ENCODE results near the gene COLEC12. TPM values are rescaled to one million over a fixed set of nuclear protein-coding genes. Genes with fewer than 3 reads are reported as not detected.
"Not testable (repeated sequence)": the region's sequence is repeated elsewhere in the genome, so short reads cannot be mapped to it uniquely, and the experiment has no call there.

The COLEC12 gene
- total RNA-seq, 3 donors from 2014 or later, result 11.7 to 57.3 (median 14.7) TPM

DNA sequence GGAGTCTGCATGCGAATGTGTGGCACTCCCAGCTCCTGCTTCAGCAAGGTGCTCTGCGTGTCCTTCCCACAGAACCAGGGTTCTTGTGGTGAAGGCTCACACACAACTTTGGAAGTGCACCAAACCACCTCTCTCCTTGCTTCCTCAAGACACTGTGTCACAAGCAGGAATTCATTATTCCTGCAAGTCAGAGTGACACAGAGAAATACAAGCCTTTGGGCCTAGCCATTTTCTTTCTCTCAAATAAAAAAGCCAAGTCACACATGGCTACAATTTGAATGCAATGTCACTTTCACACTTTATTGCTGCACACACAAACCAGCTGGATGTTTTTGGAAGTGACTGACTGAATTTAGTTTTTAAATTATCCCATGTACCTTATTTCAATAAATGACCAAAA is 202.6 kb downstream of the COLEC12 start:
- intact Hi-C loops (cut with DNase I; ENCODE audit: low total_unique reads), result no loop called here
- Histone ChIP-seq H3K27me3 (no peaks in the 10 kb centered on the region), H3K9me3 (no peaks in the 10 kb centered on the region), H3K4me3 (no peak overlapping the region), H3K36me3 (no peaks in the 10 kb centered on the region), H3K27ac (no peak overlapping the region), H3K4me1 (no peaks in the 10 kb centered on the region)
- DNase-seq (ENCODE audit: low spot score in 2 of 2), result no peak
- TF ChIP-seq POLR2A (IDR thresholded peaks at IDR 0.05) (no peak), POLR2AphosphoS5 (IDR thresholded peaks at IDR 0.05) (no peak)
- TF ChIP-seq, protein P1, sequence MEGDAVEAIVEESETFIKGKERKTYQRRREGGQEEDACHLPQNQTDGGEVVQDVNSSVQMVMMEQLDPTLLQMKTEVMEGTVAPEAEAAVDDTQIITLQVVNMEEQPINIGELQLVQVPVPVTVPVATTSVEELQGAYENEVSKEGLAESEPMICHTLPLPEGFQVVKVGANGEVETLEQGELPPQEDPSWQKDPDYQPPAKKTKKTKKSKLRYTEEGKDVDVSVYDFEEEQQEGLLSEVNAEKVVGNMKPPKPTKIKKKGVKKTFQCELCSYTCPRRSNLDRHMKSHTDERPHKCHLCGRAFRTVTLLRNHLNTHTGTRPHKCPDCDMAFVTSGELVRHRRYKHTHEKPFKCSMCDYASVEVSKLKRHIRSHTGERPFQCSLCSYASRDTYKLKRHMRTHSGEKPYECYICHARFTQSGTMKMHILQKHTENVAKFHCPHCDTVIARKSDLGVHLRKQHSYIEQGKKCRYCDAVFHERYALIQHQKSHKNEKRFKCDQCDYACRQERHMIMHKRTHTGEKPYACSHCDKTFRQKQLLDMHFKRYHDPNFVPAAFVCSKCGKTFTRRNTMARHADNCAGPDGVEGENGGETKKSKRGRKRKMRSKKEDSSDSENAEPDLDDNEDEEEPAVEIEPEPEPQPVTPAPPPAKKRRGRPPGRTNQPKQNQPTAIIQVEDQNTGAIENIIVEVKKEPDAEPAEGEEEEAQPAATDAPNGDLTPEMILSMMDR (IDR thresholded peaks at IDR 0.05), result no peak

DNA sequence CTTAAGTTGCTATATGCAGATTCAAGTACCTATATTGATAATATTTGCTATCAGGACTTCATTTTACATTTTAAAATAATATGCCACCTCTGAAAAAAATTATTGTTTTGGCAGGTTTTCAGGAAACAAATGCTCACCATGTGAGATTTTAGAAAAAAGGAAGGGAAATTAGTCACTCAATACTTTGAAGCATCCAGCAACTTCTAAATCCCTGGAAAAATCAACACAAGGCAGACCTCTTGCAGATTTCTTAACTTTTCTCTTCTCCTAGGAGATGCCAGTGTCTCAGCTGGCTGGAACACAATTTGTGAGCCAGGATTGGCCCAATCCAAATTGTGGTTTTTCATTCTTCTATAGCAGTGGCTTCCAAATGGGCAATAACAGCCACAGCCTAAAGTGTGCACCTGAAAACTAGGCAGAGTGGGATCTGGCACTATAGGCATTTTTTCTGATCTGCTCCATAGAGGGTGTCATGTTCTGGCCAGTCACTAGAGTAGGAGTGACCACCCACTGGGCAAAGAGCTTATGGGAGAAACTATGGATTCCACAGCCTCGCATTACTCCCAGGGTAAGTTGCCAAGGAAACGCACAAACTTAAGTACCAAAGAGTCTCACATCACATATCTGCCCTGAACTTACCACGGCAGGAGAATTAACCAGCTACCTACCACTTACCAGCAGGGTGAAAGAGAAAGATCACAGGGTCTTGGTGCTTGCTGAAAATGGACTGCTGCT is 204.6 kb downstream of the COLEC12 start:
- TF ChIP-seq POLR2AphosphoS5 (IDR thresholded peaks at IDR 0.05), result no peak
- TF ChIP-seq POLR2A (IDR thresholded peaks at IDR 0.05), result no peak
- TF ChIP-seq, protein P1 (IDR thresholded peaks at IDR 0.05), result no peak
- intact Hi-C loops (cut with DNase I; ENCODE audit: low total_unique reads), result no loop called here
- H3K4me1 ChIP-seq, result no peaks in the 10 kb centered on the region

DNA sequence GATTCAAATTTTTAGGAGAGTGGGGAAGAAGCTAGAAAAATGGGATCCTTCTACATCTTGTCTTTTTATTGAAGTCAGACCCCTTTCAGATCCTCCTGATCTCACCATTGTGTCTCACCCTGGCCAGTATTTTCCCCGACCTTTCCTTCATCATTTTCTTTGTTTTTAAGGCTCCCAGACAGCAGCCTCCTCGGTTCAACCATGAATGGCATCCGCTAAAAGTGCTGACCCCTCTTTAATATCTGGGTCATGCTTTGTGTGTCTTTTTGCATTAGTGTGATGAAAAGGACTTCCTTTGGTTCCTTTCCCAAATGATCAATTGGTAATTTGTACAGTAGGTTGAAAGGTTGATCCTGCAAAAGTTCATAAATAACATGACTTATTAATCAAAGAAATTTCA is 205.9 kb downstream of the COLEC12 start:
- H3K4me1 ChIP-seq, result no peaks in the 10 kb centered on the region
- DNase-seq (ENCODE audit: low spot score in 2 of 2), result no peak
- no peak for TF ChIP-seq POLR2A (IDR thresholded peaks at IDR 0.05)
- H3K4me3 ChIP-seq, result no peak overlapping the region
- intact Hi-C loops (cut with DNase I; ENCODE audit: low total_unique reads), result no loop called here
- no peaks in the 10 kb centered on the region for H3K27me3 ChIP-seq
- H3K36me3 ChIP-seq, result no peaks in the 10 kb centered on the region
- H3K27ac ChIP-seq, result no peak overlapping the region
- no peaks in the 10 kb centered on the region for H3K9me3 ChIP-seq

More for the DNA sequence above, 204.6 kb downstream of the COLEC12 start:
- H3K27me3 ChIP-seq, result no peaks in the 10 kb centered on the region
- H3K27ac ChIP-seq, result no peak overlapping the region
- H3K36me3 ChIP-seq, result no peaks in the 10 kb centered on the region
- no peak for DNase-seq (ENCODE audit: low spot score in 2 of 2)
- no peaks in the 10 kb centered on the region for H3K9me3 ChIP-seq
- no peak overlapping the region for H3K4me3 ChIP-seq

DNA sequence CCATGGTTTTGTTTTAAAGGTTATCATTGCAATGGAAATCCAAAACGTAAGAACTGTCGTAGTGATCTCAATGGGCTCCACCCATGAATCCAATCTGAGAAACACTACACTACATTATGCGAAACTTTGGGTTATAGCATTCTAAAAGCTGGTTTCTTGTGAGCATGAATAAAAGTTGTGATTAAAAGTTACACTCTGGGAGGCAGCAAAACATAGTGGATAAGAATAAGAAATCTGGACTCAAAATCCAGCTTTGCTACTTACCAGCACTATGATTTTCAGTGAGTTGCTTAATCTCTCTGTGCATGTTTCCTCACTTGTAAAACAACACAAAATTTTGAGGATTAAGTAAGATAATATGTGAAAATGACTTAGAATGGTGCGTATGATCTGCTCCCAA is 207.0 kb downstream of the COLEC12 start:
- no peak for DNase-seq (ENCODE audit: low spot score in 2 of 2)
- no peak overlapping the region for H3K27ac ChIP-seq
- H3K27me3 ChIP-seq, result no peaks in the 10 kb centered on the region
- H3K4me1 ChIP-seq, result no peaks in the 10 kb centered on the region
- H3K4me3 ChIP-seq, result no peak overlapping the region
- no peaks in the 10 kb centered on the region for H3K36me3 ChIP-seq
- TF ChIP-seq, protein P1 (IDR thresholded peaks at IDR 0.05), result no peak
- TF ChIP-seq POLR2A (IDR thresholded peaks at IDR 0.05) (no peak), POLR2AphosphoS5 (IDR thresholded peaks at IDR 0.05) (no peak)
- no peaks in the 10 kb centered on the region for H3K9me3 ChIP-seq
- intact Hi-C loops (cut with DNase I; ENCODE audit: low total_unique reads), result no loop called here

DNA sequence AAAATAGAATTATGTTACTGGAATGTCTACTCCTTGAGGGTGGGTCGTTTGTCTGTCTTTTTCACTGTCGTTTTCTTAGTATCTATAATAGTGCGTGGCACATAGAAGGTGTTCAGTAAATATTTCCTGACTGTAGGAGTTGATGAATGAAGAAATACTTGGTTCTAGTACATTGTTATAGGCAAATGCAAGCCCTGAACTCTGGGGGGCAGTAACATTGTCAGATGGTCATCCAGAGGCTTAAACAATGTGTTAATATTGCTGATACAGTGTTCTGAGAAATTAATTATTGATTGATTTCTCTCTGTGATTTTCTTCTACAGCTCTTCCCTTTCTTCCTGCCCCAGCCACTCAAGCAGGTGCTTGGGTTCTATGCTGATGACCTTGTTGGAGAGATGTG is 208.2 kb downstream of the COLEC12 start:
- no peak for DNase-seq (ENCODE audit: low spot score in 2 of 2)
- Histone ChIP-seq H3K36me3 (no peaks in the 10 kb centered on the region), H3K4me3 (no peak overlapping the region), H3K27me3 (no peaks in the 10 kb centered on the region), H3K4me1 (no peaks in the 10 kb centered on the region), H3K27ac (no peak overlapping the region), H3K9me3 (no peaks in the 10 kb centered on the region)
- intact Hi-C loops (cut with DNase I; ENCODE audit: low total_unique reads), result no loop called here
- TF ChIP-seq, protein P1 (IDR thresholded peaks at IDR 0.05), result no peak
- no peak for TF ChIP-seq POLR2AphosphoS5 (IDR thresholded peaks at IDR 0.05)
- no peak for TF ChIP-seq POLR2A (IDR thresholded peaks at IDR 0.05)

DNA sequence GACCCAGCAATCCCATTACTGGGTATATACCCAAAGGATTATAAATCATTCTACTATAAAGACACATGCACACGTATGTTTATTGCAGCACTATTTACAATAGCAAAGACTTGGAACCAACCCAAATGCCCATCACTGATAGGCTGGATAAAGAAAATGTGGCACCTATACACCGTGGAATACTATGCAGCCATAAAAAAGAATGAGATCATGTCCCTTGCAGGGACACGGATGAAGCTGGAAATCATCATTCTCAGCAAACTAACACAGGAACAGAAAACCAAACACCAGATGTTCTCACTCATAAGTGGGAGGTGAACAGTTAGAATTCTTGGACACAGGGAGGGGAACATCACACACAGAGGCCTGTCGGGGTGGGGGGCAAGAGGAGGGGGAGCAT is 210.5 kb downstream of the COLEC12 start:
- not testable (repeated sequence) for H3K27ac ChIP-seq, H3K27me3 ChIP-seq

More for the DNA sequence above, 210.5 kb downstream of the COLEC12 start:
- H3K9me3 ChIP-seq; DNase-seq (ENCODE audit: low spot score in 2 of 2); H3K4me1 ChIP-seq; H3K4me3 ChIP-seq; H3K36me3 ChIP-seq: not testable (repeated sequence)
- intact Hi-C loops (cut with DNase I; ENCODE audit: low total_unique reads), result loop anchor here (10.0 kb wide), 1 partner anchor 315 kb away; no protein-coding TSS in a partner anchor
